ENCODE results near the gene RTN4R. TPM values are rescaled to one million over a fixed set of nuclear protein-coding genes. Genes with fewer than 3 reads are reported as not detected.

RTN4R gene
- total RNA-seq, 1 donor from 2014 or later: 2.9 TPM

GRCh38 chr22:20258584-20259326, 9.4 kb downstream of the RTN4R start:
- H3K27me3 ChIP-seq (ENCODE audit: insufficient read depth, low read length): no peaks in the 10 kb centered on the region
- H3K79me2 ChIP-seq (ENCODE audit: insufficient read depth, low read length): no peaks in the 10 kb centered on the region
- H4K20me1 ChIP-seq (ENCODE audit: insufficient read depth, low read length): no peaks in the 10 kb centered on the region
- H2AFZ ChIP-seq (ENCODE audit: low read depth, low read length): no peak overlapping the region
- Mint-ChIP-seq H3K4me3 (ENCODE audit: unreplicated experiment) (no peak overlapping the region), H3K4me1 (ENCODE audit: low read depth, unreplicated experiment) (no peaks in the 10 kb centered on the region), H3K27me3 (ENCODE audit: low read depth, unreplicated experiment) (peaks cover 25% of the 10 kb centered on the region), H3K36me3 (ENCODE audit: low read depth, unreplicated experiment) (no peaks in the 10 kb centered on the region), H3K9me3 (ENCODE audit: unreplicated experiment) (no peaks in the 10 kb centered on the region), H3K27ac (ENCODE audit: unreplicated experiment) (no peak overlapping the region)
- FAIRE-seq (no peak), DNase-seq (ENCODE audit: low read depth) (no peak)
- TF ChIP-seq CTCF (IDR thresholded peaks at IDR 0.05; ENCODE audit: insufficient read depth, low read depth, low read length) (peak; percentile 7), EZH2 (IDR thresholded peaks at IDR 0.05; ENCODE audit: insufficient read depth, low read length) (no peak)
- H3K4me2 ChIP-seq (ENCODE audit: low read length): no peak overlapping the region
- H3K4me1 ChIP-seq (ENCODE audit: insufficient read depth, low read length): no peaks in the 10 kb centered on the region
- no peaks in the 10 kb centered on the region for H3K9me3 ChIP-seq (ENCODE audit: insufficient read depth, low read depth, low read length)
- H3K27ac ChIP-seq (ENCODE audit: low read depth, low read length): no peak overlapping the region
- no peaks in the 10 kb centered on the region for H3K36me3 ChIP-seq (ENCODE audit: insufficient read depth, low read length)
- H3K9ac ChIP-seq (ENCODE audit: low read length): no peak overlapping the region
- H3K4me3 ChIP-seq (ENCODE audit: insufficient read depth, low read depth, low read length): no peak overlapping the region

GRCh38 chr22:20258021-20258299, 10.2 kb downstream of the RTN4R start:
- H3K4me1 Mint-ChIP-seq (ENCODE audit: low read depth, unreplicated experiment): no peaks in the 10 kb centered on the region
- no peaks in the 10 kb centered on the region for H3K36me3 Mint-ChIP-seq (ENCODE audit: low read depth, unreplicated experiment)
- FAIRE-seq: no peak
- Histone ChIP-seq H3K27ac (ENCODE audit: low read depth, low read length) (no peak overlapping the region), H3K27me3 (ENCODE audit: insufficient read depth, low read length) (no peaks in the 10 kb centered on the region), H3K4me2 (ENCODE audit: low read length) (no peak overlapping the region), H4K20me1 (ENCODE audit: insufficient read depth, low read length) (no peaks in the 10 kb centered on the region), H3K4me1 (ENCODE audit: insufficient read depth, low read length) (no peaks in the 10 kb centered on the region), H3K4me3 (ENCODE audit: insufficient read depth, low read depth, low read length) (no peak overlapping the region), H3K79me2 (ENCODE audit: insufficient read depth, low read length) (no peaks in the 10 kb centered on the region), H3K36me3 (ENCODE audit: insufficient read depth, low read length) (no peaks in the 10 kb centered on the region), H3K9ac (ENCODE audit: low read length) (no peak overlapping the region), H2AFZ (ENCODE audit: low read depth, low read length) (no peak overlapping the region), H3K9me3 (ENCODE audit: insufficient read depth, low read depth, low read length) (no peaks in the 10 kb centered on the region)
- peaks cover 27% of the 10 kb centered on the region for H3K27me3 Mint-ChIP-seq (ENCODE audit: low read depth, unreplicated experiment)
- TF ChIP-seq CTCF (IDR thresholded peaks at IDR 0.05; ENCODE audit: insufficient read depth, low read depth, low read length) (no peak), EZH2 (IDR thresholded peaks at IDR 0.05; ENCODE audit: insufficient read depth, low read length) (no peak)
- H3K27ac Mint-ChIP-seq (ENCODE audit: unreplicated experiment): no peak overlapping the region
- no peaks in the 10 kb centered on the region for H3K9me3 Mint-ChIP-seq (ENCODE audit: unreplicated experiment)
- no peak for DNase-seq (ENCODE audit: low read depth)
- no peak overlapping the region for H3K4me3 Mint-ChIP-seq (ENCODE audit: unreplicated experiment)

GRCh38 chr22:20257212-20258020, 10.7 kb downstream of the RTN4R start:
- Mint-ChIP-seq H3K9me3 (ENCODE audit: unreplicated experiment) (no peaks in the 10 kb centered on the region), H3K27me3 (ENCODE audit: low read depth, unreplicated experiment) (peaks cover 25% of the 10 kb centered on the region), H3K27ac (ENCODE audit: unreplicated experiment) (no peak overlapping the region), H3K4me1 (ENCODE audit: low read depth, unreplicated experiment) (no peaks in the 10 kb centered on the region), H3K4me3 (ENCODE audit: unreplicated experiment) (no peak overlapping the region), H3K36me3 (ENCODE audit: low read depth, unreplicated experiment) (no peaks in the 10 kb centered on the region)
- Histone ChIP-seq H3K27me3 (ENCODE audit: insufficient read depth, low read length) (no peaks in the 10 kb centered on the region), H3K36me3 (ENCODE audit: insufficient read depth, low read length) (no peaks in the 10 kb centered on the region), H3K79me2 (ENCODE audit: insufficient read depth, low read length) (no peaks in the 10 kb centered on the region), H2AFZ (ENCODE audit: low read depth, low read length) (no peak overlapping the region), H3K4me1 (ENCODE audit: insufficient read depth, low read length) (no peaks in the 10 kb centered on the region), H3K4me3 (ENCODE audit: insufficient read depth, low read depth, low read length) (no peak overlapping the region), H3K9ac (ENCODE audit: low read length) (no peak overlapping the region), H3K9me3 (ENCODE audit: insufficient read depth, low read depth, low read length) (no peaks in the 10 kb centered on the region), H3K4me2 (ENCODE audit: low read length) (no peak overlapping the region), H4K20me1 (ENCODE audit: insufficient read depth, low read length) (no peaks in the 10 kb centered on the region), H3K27ac (ENCODE audit: low read depth, low read length) (no peak overlapping the region)
- TF ChIP-seq CTCF (IDR thresholded peaks at IDR 0.05; ENCODE audit: insufficient read depth, low read depth, low read length) (no peak), EZH2 (IDR thresholded peaks at IDR 0.05; ENCODE audit: insufficient read depth, low read length) (no peak)
- FAIRE-seq (no peak), DNase-seq (ENCODE audit: low read depth) (no peak)
